Retina (tissue), 1 donor: Measurements from ENCODE around the gene TNRC6C.
"Not testable (repeated sequence)": the region's sequence is repeated elsewhere in the genome, so short reads cannot be mapped to it uniquely, and the experiment has no call there.

Experiments
- DNase-seq: peaks from one replicate; pipeline ENCODE4 v3.0.0-alpha.2; 2016

The TNRC6C gene

DNA sequence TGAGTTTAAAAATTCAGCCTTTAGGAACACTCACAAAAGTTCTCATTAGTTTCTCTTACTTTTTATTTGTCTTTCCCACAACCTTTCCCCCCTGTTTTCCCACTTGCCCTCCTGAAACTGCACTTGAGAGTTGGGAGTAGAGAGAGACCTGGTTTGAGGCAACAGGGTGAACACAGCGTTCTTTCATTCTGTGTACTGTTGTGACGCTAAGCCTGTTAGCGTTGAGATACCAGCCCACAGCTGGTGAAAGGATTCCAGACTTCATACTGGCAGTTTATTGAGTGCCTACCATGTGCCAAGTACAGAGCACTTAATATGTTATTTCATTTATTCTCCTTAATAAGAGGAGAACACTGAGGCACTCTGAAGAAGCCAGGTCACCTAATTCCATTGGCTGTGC, 10.3 kb downstream of the TNRC6C start:
- no peak for DNase-seq

DNA sequence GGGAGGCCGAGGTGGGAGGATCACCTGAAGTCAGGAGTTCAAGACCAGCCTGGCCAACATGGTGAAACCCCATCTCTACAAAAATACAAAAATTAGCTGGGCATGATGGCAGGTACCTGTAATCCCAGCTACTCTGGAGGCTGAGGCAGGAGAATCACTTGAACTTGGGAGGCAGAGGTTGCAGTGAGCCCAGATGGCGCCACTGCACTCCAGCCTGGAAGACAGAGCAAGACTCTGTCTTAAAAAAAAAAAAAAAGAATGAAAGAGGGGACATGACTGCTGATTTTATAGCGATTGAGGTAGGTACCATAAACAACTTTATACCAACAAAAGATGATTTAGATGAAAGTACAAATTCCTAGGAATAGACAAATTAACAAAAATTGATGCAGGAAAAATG, 13.8 kb downstream of the TNRC6C start:
- not testable (repeated sequence) for DNase-seq

DNA sequence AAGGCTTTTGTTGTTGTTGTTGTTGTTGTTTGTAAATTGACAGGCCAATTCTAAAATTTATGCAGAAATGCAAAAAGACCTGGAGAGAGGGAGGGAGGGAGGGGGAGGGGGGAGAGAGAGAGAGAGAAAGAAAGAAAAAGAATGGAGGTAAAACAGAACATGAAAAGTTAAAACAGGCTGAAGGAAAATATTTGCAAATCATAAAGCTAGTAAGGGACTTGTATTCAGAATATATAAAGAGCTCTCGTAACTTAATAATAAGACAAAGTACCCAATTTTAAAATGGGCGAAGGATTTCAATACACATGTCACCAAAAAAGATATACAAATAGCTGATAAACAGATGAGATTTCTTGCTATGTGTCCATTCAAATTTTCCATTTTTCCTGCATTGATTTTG, 15.4 kb downstream of the TNRC6C start:
- DNase-seq, result no peak

DNA sequence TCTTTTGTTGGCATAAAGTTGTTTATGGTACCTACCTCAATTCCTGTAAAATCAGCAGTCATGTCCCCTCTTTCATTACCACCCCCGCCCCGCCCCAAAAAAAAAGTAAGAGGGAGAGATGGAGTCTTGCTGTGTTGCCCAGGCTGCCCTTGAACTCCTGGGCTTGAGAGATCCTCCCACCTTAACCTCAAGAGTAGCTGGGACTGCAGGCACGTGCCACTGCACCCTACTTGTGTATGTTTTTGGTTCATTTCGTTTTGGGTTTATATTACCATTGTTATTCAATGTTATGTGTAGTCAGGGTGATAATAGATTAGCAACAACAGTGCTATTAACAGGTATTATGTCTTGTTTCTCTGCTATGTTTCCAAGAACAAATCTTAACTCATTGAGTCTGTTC, 15.9 kb downstream of the TNRC6C start:
- DNase-seq, result no peak

DNA sequence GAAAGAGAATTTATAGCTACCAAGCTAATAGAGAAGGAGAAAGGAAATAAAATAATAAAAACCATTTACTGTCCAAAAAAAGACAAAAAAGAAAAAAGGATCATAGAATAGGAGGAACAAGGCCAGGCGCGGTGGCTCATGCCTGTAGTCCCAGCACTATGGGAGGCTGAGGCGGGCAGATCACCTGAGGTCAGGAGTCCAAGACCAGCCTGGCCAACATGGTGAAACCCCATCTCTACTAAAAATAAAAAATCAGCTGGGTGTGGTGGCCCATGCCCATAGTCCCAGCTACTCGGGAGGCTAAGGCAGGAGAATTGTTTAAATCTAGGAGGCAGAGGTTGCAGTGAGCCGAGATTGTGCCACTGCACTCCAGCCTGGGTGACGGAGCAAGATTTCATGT, 23.9 kb downstream of the TNRC6C start:
- DNase-seq, result not testable (repeated sequence)

DNA sequence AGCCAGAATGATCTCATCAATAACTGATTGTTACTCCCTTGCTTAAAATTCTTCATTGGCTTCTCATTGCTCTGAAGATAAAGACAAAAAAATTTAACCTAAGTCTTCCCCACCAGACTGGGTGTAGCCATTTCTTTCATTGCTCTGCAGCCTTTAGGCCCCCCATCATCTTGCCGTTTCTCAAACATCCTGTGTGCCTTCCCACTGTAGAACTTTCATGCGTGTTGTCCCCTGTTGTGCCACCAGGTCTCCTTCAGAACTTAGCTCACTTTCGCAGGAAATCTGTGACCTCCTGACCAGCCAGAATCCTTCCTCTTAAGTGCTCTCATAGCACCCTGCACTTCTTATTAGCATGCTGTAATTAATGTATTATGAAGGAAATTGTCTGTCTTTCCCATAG, 31.8 kb downstream of the TNRC6C start:
- no peak for DNase-seq

DNA sequence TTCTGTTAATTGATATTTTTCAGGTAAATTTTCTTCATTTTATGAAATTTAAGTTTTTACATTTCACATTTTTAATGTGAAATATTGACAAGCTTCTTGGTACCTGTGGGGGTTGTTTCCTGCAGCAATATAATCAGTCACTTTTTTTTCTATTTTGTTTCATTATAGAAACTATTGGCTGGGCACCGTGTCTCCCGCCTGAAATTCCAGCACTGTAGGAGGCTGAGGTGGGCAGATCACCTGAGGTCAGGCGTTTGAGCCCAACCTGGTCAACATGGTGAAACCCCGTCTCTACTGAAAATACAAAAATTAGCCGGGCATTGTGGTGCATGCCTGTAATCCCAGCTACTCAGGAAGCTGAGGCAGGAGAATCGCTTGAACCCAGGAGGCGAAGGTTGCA, 35.2 kb downstream of the TNRC6C start:
- DNase-seq, result not testable (repeated sequence)

DNA sequence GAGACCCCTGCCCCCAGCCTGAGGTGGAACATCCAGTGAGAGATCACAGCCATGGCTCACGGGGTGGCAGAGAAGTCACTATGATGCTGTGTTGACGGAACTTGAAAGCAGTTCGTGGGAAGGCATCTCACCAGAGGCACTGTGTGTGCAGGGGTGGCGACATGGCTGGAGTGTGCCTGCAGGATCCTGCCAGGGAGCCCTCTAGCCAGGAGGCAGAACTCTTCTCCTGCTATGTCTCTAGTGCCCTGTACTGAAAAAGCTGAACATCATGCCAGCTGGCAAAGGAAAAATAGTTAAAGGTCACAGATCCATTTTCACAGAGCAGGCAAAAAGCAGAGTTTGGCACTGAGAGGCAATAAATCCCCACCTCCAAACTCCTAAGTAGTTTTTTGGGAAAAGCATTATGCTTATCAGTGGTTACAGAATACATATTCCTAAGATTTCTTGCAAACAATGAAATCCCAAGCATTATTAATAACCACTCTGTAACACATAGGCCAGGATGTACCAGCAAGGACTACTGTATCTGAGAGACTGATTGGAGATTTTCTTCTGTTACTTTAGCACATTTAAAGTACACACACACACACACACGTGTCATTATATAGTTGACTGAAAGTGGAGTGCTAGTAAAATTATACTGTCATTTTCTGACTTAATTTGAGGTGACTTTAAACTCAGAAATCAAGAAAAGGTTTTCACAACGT, 36.8 kb downstream of the TNRC6C start:
- peak; percentile 31 for DNase-seq

DNA sequence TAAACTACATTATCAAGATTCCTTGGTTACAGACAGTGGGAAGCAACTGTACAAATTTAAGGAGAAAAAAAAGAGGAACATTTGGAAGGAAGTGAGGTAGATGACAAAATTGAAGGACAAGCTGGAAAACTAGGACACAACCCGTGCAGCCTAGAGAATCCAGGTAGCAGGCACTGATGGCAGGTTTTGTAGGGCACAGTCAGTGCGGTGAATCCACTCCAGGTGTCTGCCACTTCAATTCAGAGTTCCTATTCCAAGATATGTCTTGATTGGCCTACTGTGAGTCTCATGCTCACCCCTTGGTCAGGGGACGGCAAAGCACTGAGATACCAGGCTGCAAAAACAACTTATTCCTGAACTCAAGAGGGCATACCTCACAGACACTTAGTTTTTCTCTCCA, 37.8 kb downstream of the TNRC6C start:
- no peak for DNase-seq

DNA sequence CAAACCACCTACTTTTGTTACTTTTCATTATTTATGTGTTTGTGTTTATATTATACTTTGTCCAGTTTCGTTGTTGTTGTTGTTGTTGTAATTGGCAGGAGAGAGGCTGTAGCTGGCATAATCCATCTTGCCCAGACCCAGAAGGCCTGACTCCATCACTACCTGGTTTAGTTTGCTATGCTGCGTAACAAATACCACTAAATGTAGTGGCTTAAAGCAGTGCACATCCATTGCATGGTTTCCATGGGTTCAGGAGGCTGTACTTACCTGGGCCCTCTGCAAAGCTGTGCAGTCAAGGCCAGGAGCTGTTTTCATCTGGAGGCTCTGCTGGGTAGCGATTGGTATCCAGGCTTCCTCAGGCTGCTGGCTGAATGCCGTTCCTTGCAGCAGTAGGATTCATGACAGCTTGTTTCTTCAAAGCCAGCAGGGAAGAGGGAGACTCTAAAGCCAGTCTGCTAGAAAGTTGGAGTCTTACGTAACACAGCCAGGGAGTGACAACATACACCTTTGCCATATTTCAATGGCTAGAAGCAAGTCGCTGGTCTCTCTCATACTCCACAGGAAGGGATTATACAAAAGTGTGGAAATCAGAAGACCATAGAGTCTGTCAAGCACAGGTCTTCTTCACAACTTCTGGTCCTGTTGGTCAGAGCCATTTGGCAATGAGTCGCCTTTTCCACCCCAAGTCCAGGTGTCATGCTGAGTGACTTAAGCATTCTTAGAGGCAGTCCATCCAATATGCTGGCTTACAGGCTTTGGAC, 41.1 kb downstream of the TNRC6C start:
- no peak for DNase-seq

DNA sequence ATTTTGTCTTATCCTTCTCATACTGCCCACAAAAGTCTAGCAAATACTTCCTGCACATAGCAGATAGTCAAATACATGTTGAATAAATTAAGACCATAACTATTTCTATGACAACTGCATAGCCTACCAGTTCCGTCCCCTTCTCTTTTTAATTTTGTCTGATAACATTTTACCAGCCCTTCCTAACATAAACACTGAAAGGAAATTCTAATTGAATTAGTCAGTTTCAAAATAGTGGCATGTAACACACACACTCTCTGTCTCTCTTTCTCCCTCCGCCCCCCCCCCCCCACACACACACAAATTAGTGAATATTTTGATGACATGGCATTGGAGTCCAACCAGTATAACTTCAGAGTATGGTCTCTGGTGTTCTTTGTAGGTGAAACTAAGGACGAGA, 41.8 kb downstream of the TNRC6C start:
- DNase-seq, result no peak

DNA sequence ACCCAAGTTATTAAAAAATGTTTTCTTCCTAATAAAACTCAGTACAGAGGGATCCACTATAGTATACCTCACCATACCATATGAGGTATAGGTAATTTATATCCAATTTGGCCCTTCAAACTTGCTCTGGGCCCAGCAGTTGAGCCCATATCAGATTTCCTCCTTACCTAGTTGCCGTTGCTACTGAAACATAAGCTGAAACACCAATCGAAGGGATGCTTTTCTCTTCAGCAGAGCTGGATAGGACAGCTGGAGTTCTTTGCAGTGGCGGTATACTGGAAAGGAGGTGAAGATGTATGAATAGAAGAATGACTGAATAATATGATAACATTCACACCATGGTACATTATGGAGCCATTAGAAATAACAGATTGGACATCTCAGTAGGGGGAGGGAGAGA, 42.7 kb downstream of the TNRC6C start:
- no peak for DNase-seq

DNA sequence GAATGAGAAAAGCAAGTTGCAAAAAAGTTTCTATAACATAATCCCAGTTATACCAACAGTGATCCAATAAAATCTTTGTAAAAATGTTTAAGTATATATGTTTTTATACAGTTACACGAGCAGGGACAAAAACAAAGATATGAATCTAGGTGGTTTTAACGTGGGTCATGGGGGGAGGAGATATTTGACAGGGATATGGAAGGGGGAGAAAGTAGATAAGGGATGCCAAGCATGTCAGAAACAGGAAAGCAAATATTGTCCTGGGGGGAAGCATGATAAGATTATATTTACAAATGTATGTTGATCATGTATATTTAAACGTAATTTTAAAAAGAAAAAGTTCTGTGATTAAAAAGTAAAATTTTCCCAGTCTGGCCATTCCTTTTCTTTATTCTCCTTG, 43.1 kb downstream of the TNRC6C start:
- no peak for DNase-seq

DNA sequence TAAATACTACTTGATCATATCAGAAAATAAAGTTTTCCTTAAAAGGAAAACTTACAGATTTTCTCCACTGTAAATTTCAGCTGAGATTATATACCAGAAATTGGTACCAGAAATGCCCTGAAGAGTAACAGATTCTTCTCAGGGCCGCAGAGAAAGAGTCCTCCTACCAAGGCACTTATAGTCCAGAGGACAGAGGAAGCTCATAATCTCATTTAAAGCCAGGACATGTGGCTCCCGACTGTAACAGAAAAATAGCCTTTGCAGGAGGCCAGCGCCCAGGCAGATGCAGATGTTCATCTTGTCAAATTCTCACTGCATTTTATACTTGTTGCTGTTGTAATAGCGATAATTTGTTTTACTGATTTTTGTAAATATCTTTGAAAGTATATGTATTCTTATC, 43.7 kb downstream of the TNRC6C start:
- no peak for DNase-seq

DNA sequence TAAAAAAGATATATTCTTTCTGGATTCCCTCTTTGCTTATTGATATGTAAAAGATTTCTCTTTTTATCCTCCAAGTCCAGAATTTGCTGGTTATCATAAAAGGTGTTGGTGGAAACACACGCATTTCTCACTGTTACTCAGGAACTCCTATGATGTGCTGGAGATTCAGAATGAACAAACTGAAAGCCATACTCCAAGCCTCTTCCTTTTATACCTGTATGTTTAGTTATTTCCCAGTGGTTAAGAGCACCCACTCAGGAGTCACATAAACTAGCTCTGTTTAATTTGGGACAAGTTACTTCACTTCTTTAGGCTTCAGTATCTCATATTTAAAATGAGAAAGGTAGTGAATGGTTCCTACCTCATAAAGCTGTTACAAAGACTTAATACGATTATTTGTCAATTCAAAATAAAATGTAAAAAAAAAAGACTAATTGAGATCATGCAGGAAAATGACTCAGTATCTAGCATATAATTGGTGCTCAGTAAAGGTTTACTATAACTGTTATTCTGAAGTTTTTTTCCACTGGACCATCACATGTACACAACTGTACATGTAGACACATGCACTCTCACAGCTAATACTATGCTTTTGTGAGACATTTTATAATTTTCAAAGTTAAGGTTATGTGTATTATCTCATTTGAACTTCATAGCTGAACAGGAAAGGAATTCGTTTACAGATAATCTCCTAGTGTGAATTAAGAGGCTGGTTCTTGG, 47.1 kb downstream of the TNRC6C start:
- DNase-seq, result no peak

DNA sequence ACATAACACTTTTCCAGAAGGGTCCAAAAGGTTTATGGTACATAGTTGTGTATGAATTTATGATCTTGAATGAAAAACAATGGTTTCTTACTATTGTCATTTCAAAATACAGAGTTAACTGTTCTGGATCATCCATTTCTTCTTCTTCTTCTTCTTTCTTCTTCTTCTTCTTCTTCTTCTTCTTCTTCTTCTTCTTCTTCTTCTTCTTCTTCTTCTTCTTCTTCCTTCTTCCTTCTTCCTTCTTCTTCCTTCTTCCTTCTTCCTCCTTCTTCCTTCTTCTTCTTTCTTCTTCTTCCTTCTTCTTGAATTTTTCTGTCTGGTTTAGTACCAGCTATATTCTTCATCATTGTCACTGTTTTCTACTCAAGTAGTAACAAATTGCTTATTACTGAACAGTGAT, 47.8 kb downstream of the TNRC6C start:
- DNase-seq, result no peak

DNA sequence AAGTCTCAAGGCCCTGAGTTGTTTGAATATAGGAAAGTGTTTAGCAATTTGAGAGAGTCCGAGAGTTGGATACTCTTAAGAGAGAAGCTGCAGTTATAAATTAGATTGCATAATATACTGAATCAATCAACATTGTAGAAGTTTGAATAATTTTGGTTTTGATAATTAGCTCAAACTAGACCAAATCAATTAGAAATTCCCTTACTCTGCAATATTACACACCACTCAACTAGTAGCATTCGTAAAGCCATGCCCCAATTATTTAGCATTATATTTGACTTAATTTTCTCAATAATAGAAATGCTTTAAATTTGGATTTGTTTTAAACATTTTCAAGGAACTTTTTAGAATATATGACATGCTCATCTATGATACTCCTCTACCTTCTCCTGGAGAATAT, 49.1 kb downstream of the TNRC6C start:
- no peak for DNase-seq

DNA sequence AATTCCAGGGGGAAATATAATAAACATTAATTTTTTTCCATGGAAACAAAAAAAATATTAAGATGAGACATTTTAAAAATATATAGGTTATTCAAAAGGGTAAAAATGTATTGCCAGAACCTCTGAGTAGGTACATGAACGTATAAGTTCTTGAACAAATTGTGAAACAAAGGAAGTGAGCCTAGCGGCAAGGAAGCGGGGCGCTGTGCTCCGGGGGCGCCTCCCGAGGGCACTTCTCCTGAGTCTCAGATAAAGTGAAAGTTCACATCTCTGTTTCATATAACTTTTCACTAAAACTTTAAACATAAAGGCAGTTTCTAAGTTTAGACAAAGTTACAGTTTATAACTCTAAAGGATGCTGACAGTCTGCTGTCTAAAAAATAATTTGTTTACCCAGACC, 52.3 kb downstream of the TNRC6C start:
- no peak for DNase-seq

DNA sequence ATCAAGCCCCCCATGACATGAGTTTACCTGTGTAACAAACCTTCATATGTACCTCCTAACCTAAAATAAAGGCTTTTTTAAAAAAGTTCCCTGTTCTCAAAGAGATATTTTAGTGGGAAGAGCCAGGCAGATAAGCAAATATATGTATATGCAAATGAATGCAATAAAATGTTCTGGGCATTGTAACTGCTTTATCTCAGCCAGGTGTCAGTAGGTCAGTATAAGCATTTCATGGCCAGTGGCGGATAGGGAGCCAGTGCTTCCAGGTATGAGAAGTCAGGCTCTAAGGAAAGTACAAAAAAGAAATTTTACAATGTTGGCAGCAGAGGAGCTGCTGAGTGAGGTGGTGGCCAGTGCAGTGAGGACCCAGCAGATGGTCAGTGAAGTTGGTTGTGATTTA, 53.9 kb downstream of the TNRC6C start:
- DNase-seq, result no peak

DNA sequence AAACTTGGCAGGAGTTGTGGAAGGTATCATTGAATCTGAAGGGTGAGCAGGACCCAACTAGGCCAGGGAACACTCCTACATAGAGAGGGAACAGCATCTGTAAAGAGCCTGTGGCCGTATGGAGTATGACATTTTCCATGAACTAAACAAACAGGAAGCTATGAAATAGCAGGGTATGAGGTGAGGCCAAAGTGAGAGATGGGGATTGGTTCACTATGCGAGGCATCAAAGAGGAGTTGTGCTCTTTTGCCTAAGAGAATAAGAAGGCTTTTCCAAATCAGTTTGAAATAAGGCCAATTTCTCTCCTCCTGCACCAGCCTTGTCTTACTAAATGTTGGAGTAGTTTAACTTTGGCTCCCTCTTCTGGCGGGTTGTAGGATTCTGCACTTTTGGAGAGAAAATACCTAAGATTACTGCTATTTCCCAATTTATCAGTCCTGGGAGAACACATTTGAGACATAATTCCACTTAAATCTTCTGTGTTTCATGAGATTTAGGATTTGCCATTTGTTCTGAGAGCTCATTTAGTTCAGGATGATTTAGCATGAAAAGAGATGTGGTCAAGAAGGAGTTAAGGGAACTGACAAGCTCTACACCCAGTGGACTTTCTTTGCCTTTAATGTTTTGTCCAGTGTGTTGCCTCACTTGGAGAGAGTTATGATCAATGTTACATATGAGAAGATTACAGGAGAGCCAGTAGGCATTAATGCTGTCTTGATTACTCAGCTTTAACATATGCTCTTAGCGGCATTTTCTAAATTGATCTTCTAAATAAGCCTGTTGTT, 55.4 kb downstream of the TNRC6C start:
- DNase-seq, result peak; percentile 61

DNA sequence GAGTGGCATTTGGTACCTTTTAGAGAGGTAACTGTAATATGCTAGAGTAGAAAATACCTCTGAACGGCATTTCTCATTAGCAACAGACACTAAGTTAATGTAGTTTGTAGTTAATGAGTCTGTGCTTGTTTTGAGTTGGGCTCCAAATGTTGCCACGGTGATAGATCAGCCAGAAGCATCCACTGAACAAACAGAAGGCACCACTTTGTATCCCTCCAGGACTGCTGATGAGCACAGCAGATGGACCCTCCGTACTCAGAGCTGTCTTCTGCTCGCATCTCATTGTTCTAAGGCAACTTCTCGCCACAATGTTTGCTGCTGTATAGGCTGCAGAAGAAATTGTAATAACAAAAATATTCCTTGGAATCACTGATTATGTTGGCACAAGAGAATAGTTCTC, 56.1 kb downstream of the TNRC6C start:
- DNase-seq, result peak; percentile 27

DNA sequence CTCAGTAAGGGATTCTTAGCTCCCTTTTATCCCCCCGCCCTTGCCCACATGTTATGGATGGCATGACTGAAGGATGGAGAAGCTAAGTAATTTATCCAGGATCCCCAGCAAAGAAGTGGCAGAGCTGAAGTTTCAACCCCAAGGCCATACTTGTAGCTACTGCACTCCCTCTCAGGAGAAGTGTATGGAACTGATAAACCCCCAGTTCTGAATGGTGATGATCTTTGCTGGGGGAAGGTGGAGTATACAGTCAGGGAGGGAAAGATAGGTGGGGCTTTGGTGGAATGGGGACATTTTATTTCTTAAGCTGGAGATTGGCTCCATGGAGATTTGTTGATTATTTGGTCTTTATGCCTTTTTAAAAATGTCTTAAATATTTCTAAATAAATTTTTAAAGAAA, 58.3 kb downstream of the TNRC6C start:
- no peak for DNase-seq

DNA sequence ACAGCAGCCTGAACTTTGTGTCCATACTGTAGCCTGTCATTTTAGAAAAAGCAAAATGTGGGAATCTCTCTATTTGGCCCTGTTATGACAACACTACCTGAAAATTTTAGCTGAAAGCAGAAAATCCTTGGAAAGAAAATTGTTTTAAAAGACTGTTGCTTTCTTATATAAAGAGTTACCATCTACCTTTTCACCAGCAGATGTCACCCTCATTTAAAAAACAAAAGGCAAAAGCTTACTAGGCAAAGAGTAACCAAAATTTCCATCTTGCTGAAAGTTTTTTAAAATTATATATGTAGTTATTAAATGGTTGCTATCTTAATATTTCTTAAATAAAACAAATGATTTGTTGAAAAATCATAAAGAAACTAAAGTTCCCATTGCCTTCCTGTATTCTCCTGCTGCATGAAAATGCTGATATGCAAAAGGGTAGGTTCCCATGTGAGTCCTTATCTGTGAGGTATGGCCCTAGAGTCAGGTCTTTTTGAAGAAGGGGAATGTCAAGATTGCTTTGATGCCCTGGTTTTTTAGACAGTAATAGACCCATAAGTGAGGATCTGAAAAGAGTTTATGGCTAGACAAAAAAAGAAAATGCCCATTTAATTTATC, 61.0 kb downstream of the TNRC6C start:
- no peak for DNase-seq
